ENCODE measurements around the gene EPHB3.

Gene EPHB3

GRCh38 chr3:184561061-184561912, at the start of gene EPHB3:
TSS of gene EPHB3 (plus strand) at chr3:184561785. CDS start at chr3:184562236, 451 bp downstream.
- peak; percentile 99 for TF ChIP-seq CTCF (IDR thresholded peaks at IDR 0.05)
- Histone ChIP-seq H3K27ac (peak within 1 kb of the TSS; percentile 52 to 78), H3K4me3 (peak within 1 kb of the TSS; percentile 81)
- peak; percentile 100 for DNase-seq (ENCODE audit: low spot score)

- no peak overlapping the region for H3K4me3 ChIP-seq
- no peak overlapping the region for H3K27ac ChIP-seq
- TF ChIP-seq CTCF (IDR thresholded peaks at IDR 0.05): no peak
- no peak for DNase-seq (ENCODE audit: low spot score)
Measured at GRCh38 chr3:184512621-184513020, 49.0 kb upstream of the EPHB3 start.

- peak overlapping the region in 1 of 2 donors; percentile 50 for H3K27ac ChIP-seq
- peak; percentile 83 for DNase-seq (ENCODE audit: low spot score)
- peak; percentile 90 for TF ChIP-seq CTCF (IDR thresholded peaks at IDR 0.05)
- peak overlapping the region; percentile 66 for H3K4me3 ChIP-seq
Measured at GRCh38 chr3:184513276-184514170, 48.1 kb upstream of the EPHB3 start.

GRCh38 chr3:184514171-184514490, 47.5 kb upstream of the EPHB3 start:
- DNase-seq (ENCODE audit: low spot score): no peak
- Histone ChIP-seq H3K27ac (peak overlapping the region in 1 of 2 donors; percentile 50), H3K4me3 (peak overlapping the region; percentile 66)
- TF ChIP-seq CTCF (IDR thresholded peaks at IDR 0.05): no peak

GRCh38 chr3:184523825-184524615, 37.6 kb upstream of the EPHB3 start:
- DNase-seq (ENCODE audit: low spot score): no peak
- no peak for TF ChIP-seq CTCF (IDR thresholded peaks at IDR 0.05)
- Histone ChIP-seq H3K27ac (no peak overlapping the region), H3K4me3 (no peak overlapping the region)

- Histone ChIP-seq H3K4me3 (peak overlapping the region; percentile 70), H3K27ac (peak overlapping the region; percentile 32 to 51)
- no peak for DNase-seq (ENCODE audit: low spot score)
- no peak for TF ChIP-seq CTCF (IDR thresholded peaks at IDR 0.05)
Measured at GRCh38 chr3:184524981-184525336, 36.6 kb upstream of the EPHB3 start.

Data from coronary artery (tissue), 2 donors.